Mesenchymal stem cell (in vitro differentiated cells and primary cell): Measurements from ENCODE around the gene NTN4.
"Not testable (repeated sequence)": the region's sequence is repeated elsewhere in the genome, so short reads cannot be mapped to it uniquely, and the experiment has no call there.

Experiments
- DNase-seq: peaks from one replicate; pipeline ENCODE4 v3.0.0-alpha.2; 2013
- H2AFZ ChIP-seq: one replicate; pipeline ENCODE4 v1.6.1; 2013; ENCODE audit warnings: low read depth, mild to moderate bottlenecking, control low read depth, inconsistent platforms, low read length, moderate library complexity
- H2AK5ac ChIP-seq: 2 replicates; pipeline ENCODE4 v1.6.1; 2013; ENCODE audit warnings: low read length, moderate library complexity, mild to moderate bottlenecking, inconsistent platforms; ENCODE audit not compliant: severe bottlenecking
- H2BK120ac ChIP-seq: one replicate; pipeline ENCODE4 v1.6.1; 2013; ENCODE audit warnings: low read depth, mild to moderate bottlenecking, inconsistent platforms, low read length, moderate library complexity
- H2BK12ac ChIP-seq, 2 experiments: one replicate each; pipeline ENCODE4 v1.6.1; 2013; ENCODE audit warnings: inconsistent platforms in 2 of 2, low read length in 2 of 2, mild to moderate bottlenecking in 2 of 2, moderate library complexity in 2 of 2, control low read depth in 1 of 2
- H2BK15ac ChIP-seq: one replicate; pipeline ENCODE4 v1.6.1; 2013; ENCODE audit warnings: mild to moderate bottlenecking, low read depth, inconsistent platforms; ENCODE audit not compliant: poor library complexity, severe bottlenecking
- H2BK5ac ChIP-seq: 2 replicates; pipeline ENCODE4 v1.6.1; 2013; ENCODE audit warnings: low read depth, mild to moderate bottlenecking, low read length, control low read depth, inconsistent platforms; ENCODE audit not compliant: poor library complexity, severe bottlenecking
- H3K14ac ChIP-seq, 2 experiments: one replicate each; pipeline ENCODE4 v1.6.1; 2013; ENCODE audit warnings: inconsistent platforms in 2 of 2, low read length in 2 of 2, control low read depth in 1 of 2, mild to moderate bottlenecking in 1 of 2, moderate library complexity in 1 of 2
- H3K18ac ChIP-seq, 2 experiments: one replicate each; pipeline ENCODE4 v1.6.1; 2013; ENCODE audit warnings: inconsistent platforms in 2 of 2, low read length in 2 of 2, control low read depth in 1 of 2, low read depth in 1 of 2, mild to moderate bottlenecking in 1 of 2
- H3K23ac ChIP-seq, 2 experiments: one replicate each; pipeline ENCODE4 v1.6.1; 2013; ENCODE audit warnings: inconsistent platforms in 2 of 2, low read length in 2 of 2, mild to moderate bottlenecking in 2 of 2, moderate library complexity in 2 of 2, control low read depth in 1 of 2
- H3K27ac ChIP-seq: 2 replicates; pipeline ENCODE4 v1.5.1; 2013; ENCODE audit warnings: mild to moderate bottlenecking, moderate library complexity, low read length, control low read depth, inconsistent platforms; ENCODE audit not compliant: poor library complexity, severe bottlenecking
- H3K27me3 ChIP-seq, 2 experiments: 2 replicates each; pipeline versions ENCODE4 v1.6.1 to v1.7.0; 2013; ENCODE audit warnings: low read length in 2 of 2, mild to moderate bottlenecking in 2 of 2, moderate library complexity in 2 of 2, control low read depth in 1 of 2, inconsistent platforms in 1 of 2; ENCODE audit not compliant: control insufficient read depth in 1 of 2, insufficient read depth in 1 of 2
- H3K36me3 ChIP-seq, 2 experiments: 2 replicates each; pipeline versions ENCODE4 v1.6.1 to v1.7.0; 2013; ENCODE audit warnings: low read length in 2 of 2, control low read depth in 1 of 2, inconsistent platforms in 1 of 2, low read depth in 1 of 2, mild to moderate bottlenecking in 1 of 2; ENCODE audit not compliant: insufficient read depth in 2 of 2, control insufficient read depth in 1 of 2
- H3K4ac ChIP-seq, 2 experiments: one replicate each; pipeline ENCODE4 v1.6.1; 2013; ENCODE audit warnings: inconsistent platforms in 2 of 2, low read length in 2 of 2, mild to moderate bottlenecking in 2 of 2, moderate library complexity in 2 of 2, control low read depth in 1 of 2, low read depth in 1 of 2
- H3K4me1 ChIP-seq: 2 replicates; pipeline ENCODE4 v1.6.1; 2013; ENCODE audit warnings: low read depth, low read length, control low read depth; ENCODE audit not compliant: control insufficient read depth, insufficient read depth
- H3K4me2 ChIP-seq: 2 replicates; pipeline ENCODE4 v1.6.1; 2013; ENCODE audit warnings: low read length, mild to moderate bottlenecking, inconsistent platforms; ENCODE audit not compliant: poor library complexity, severe bottlenecking
- H3K4me3 ChIP-seq, 2 experiments: 2 replicates each; pipeline versions ENCODE4 v1.5.1 to v1.7.0; 2013; ENCODE audit warnings: low read length in 2 of 2, mild to moderate bottlenecking in 2 of 2, control low read depth in 1 of 2, low read depth in 1 of 2; ENCODE audit not compliant: insufficient read depth in 1 of 2
- H3K79me1 ChIP-seq: replicated peaks from 2 replicates; pipeline ENCODE4 v1.6.1; 2013; ENCODE audit warnings: mild to moderate bottlenecking, control low read depth, low read length, inconsistent platforms; ENCODE audit not compliant: poor library complexity, severe bottlenecking
- H3K9ac ChIP-seq: 2 replicates; pipeline ENCODE4 v1.7.0; 2013; ENCODE audit warnings: mild to moderate bottlenecking, low read length, moderate library complexity
- H3K9me3 ChIP-seq: 2 replicates; pipeline ENCODE4 v1.7.0; 2013; ENCODE audit warnings: mild to moderate bottlenecking, low read length; ENCODE audit not compliant: control insufficient read depth
- H4K8ac ChIP-seq: one replicate; pipeline ENCODE4 v1.6.1; 2013; ENCODE audit warnings: inconsistent platforms, mild to moderate bottlenecking, low read length, moderate library complexity
- H4K91ac ChIP-seq: one replicate; pipeline ENCODE4 v1.6.1; 2013; ENCODE audit warnings: mild to moderate bottlenecking, low read length, inconsistent platforms
- WGBS: methylation state at CpG from one replicate; pipeline ENCODE4 v1.1.7; 2013; ENCODE audit warnings: mixed read lengths; 5-methylcytosine and 5-hydroxymethylcytosine counted together

NTN4 gene

DNA sequence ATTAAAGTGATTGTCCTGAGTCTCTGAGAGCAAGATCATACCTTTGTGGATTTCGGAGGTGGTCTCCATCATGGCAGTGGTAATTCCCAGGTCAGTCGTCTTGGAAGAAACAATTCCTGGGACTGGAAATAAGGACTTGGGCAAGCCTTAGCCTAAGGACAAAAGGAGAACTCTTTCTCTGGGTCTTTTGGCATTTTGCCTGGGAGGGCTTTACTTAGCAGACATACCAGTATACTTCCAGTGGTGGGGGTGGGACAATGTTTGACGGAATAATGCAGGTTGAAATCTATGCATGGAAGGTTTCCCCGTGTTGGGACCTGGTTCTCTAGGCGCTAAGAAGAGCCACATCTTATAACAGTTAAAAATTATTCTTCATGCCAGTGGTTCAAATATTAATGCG is 168.8 kb downstream of the NTN4 start:
- H3K18ac ChIP-seq, result no peak overlapping the region
- no peaks in the 10 kb centered on the region for H3K9me3 ChIP-seq
- no peak overlapping the region for H2AK5ac ChIP-seq
- H4K8ac ChIP-seq, result no peak overlapping the region
- no peak overlapping the region for H2BK120ac ChIP-seq
- H2BK5ac ChIP-seq, result no peak overlapping the region
- no peaks in the 10 kb centered on the region for H3K36me3 ChIP-seq
- no peaks in the 10 kb centered on the region for H3K79me1 ChIP-seq
- no peak overlapping the region for H3K27ac ChIP-seq
- H3K4ac ChIP-seq, result no peak overlapping the region
- no peak overlapping the region for H3K4me3 ChIP-seq
- no peak overlapping the region for H2BK12ac ChIP-seq
- WGBS, result 95% methylated on average over 6 of the region's 6 CpGs
- no peaks in the 10 kb centered on the region for H3K27me3 ChIP-seq
- peaks cover 5% of the 10 kb centered on the region for H3K4me1 ChIP-seq
- H4K91ac ChIP-seq, result no peak overlapping the region
- no peak overlapping the region for H3K14ac ChIP-seq
- H2AFZ ChIP-seq, result no peak overlapping the region
- no peak overlapping the region for H3K4me2 ChIP-seq
- H3K23ac ChIP-seq, result no peak overlapping the region
- DNase-seq, result no peak
- H2BK15ac ChIP-seq, result no peak overlapping the region
- no peak overlapping the region for H3K9ac ChIP-seq

DNA sequence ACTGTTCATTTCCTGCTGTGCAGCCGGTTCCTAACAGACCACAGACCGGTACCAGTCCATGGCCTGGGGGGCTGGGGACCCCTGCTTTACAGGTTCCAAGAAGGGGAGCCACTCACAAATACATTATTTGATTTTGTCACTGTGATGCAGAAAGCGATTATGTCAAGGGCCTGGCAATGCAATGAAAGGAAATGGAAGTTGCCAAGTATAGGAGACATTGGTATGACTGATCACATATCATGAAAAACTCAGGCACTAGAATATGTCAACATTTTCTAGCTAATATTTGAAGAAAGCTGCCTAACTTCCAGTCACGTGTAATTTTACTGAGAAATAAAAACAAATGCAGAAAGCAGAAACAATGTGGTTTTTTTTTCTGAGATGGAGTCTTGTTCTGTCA is 170.4 kb downstream of the NTN4 start:
- H2BK15ac ChIP-seq, result no peak overlapping the region
- no peak overlapping the region for H2BK12ac ChIP-seq
- H3K27ac ChIP-seq, result no peak overlapping the region
- WGBS, result 91% methylated on average over 3 of the region's 4 CpGs
- H3K4me1 ChIP-seq, result peaks cover 5% of the 10 kb centered on the region
- no peak overlapping the region for H2BK120ac ChIP-seq
- H3K27me3 ChIP-seq, result no peaks in the 10 kb centered on the region
- no peak overlapping the region for H3K18ac ChIP-seq
- H3K4ac ChIP-seq, result no peak overlapping the region
- H3K9ac ChIP-seq, result no peak overlapping the region
- H3K4me2 ChIP-seq, result no peak overlapping the region
- H3K79me1 ChIP-seq, result no peaks in the 10 kb centered on the region
- H3K9me3 ChIP-seq, result no peaks in the 10 kb centered on the region
- no peak overlapping the region for H4K8ac ChIP-seq
- no peak overlapping the region for H2AFZ ChIP-seq
- H3K23ac ChIP-seq, result no peak overlapping the region
- no peak for DNase-seq
- no peak overlapping the region for H4K91ac ChIP-seq
- H3K36me3 ChIP-seq, result no peaks in the 10 kb centered on the region
- no peak overlapping the region for H2AK5ac ChIP-seq
- no peak overlapping the region for H2BK5ac ChIP-seq
- no peak overlapping the region for H3K4me3 ChIP-seq
- H3K14ac ChIP-seq, result no peak overlapping the region

DNA sequence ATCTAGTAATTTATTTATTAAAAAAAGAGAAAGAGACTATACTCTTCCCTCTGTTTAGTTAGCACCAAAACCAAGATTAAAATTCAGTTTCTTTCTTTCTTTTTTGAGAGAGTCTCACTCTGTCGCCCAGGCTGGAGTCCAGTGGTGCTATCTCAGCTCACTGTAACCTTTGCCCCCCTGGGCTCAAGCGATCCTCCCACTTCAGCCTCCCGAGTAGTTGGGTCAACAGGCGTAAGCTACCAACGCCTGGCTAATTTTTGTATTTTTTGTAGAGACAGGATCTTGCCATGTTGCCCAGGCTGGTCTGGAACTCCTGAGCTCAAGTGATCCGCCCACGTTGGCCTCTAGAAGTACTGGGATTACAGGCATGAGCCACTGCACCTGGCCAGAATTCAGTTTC is 174.1 kb downstream of the NTN4 start:
- not testable (repeated sequence) for H3K36me3 ChIP-seq, H3K27me3 ChIP-seq, H3K23ac ChIP-seq, H2BK15ac ChIP-seq, H4K8ac ChIP-seq, H3K4me1 ChIP-seq, H3K9ac ChIP-seq, DNase-seq, H3K4me3 ChIP-seq, H2BK12ac ChIP-seq, H3K9me3 ChIP-seq, H3K18ac ChIP-seq, H2AFZ ChIP-seq, H3K4me2 ChIP-seq, H2BK5ac ChIP-seq, H2AK5ac ChIP-seq, H2BK120ac ChIP-seq, H3K14ac ChIP-seq, H3K4ac ChIP-seq, H3K79me1 ChIP-seq, H4K91ac ChIP-seq, H3K27ac ChIP-seq
- 94% methylated on average over 7 of the region's 7 CpGs for WGBS

DNA sequence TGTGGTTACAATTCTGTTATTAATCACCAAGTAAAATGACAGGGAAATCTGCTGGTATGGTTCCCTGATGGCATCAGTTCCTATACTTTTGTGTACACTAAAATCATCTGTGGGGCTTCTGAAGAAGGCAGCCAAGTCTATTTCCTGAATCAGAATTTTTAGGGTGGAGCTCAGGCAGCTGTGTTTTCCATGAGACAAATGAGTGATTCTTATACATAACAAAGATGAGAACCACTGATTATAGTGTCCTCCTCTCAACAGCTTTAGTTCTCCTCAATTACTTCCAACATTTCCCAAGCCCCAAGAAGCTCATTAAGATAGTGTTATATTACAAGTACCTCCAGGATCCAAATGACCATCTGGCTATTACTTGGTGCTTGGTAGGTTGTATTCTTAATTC is 174.8 kb downstream of the NTN4 start:
- DNase-seq, result no peak
- no peak overlapping the region for H3K4ac ChIP-seq
- no peaks in the 10 kb centered on the region for H3K27me3 ChIP-seq
- H3K9me3 ChIP-seq, result no peaks in the 10 kb centered on the region
- no peak overlapping the region for H3K4me3 ChIP-seq
- no peak overlapping the region for H3K18ac ChIP-seq
- no peak overlapping the region for H3K14ac ChIP-seq
- H3K4me1 ChIP-seq, result no peaks in the 10 kb centered on the region
- no peak overlapping the region for H3K9ac ChIP-seq
- H2AK5ac ChIP-seq, result no peak overlapping the region
- no peak overlapping the region for H3K4me2 ChIP-seq
- no peaks in the 10 kb centered on the region for H3K36me3 ChIP-seq
- H2BK12ac ChIP-seq, result no peak overlapping the region
- H2BK120ac ChIP-seq, result no peak overlapping the region
- H3K79me1 ChIP-seq, result no peaks in the 10 kb centered on the region
- no peak overlapping the region for H4K91ac ChIP-seq
- H2BK5ac ChIP-seq, result no peak overlapping the region
- no peak overlapping the region for H2AFZ ChIP-seq
- no peak overlapping the region for H3K27ac ChIP-seq
- H4K8ac ChIP-seq, result no peak overlapping the region
- no peak overlapping the region for H2BK15ac ChIP-seq
- no peak overlapping the region for H3K23ac ChIP-seq
